GM12878 (cell line): Measurements from ENCODE around the gene TBKBP1. TPM values are rescaled to one million over a fixed set of nuclear protein-coding genes. Genes with fewer than 3 reads are reported as not detected.
A peak's percentile ranks its signal among the peaks of the same experiment; 100 is the strongest.

Experiments used
- BRCA1 ChIP-seq: IDR thresholded peaks from 2 replicates; pipeline ENCODE4 v1.6.1; 2011; ENCODE audit warnings: low read depth, low read length, improper control_type of control experiment
- GABPA ChIP-seq: IDR thresholded peaks from 2 replicates; pipeline ENCODE4 v1.6.1; 2014; ENCODE audit warnings: antibody characterized with exemption, low read depth, mild to moderate bottlenecking, inconsistent platforms
- HDGF ChIP-seq: fragments of 450-650 bp; IDR thresholded peaks from 2 replicates; pipeline ENCODE4 v1.6.1; 2016; ENCODE audit warnings: antibody characterized with exemption
- JUND ChIP-seq: IDR thresholded peaks from 2 replicates; pipeline ENCODE4 v1.6.1; 2012; ENCODE audit warnings: low read depth, mild to moderate bottlenecking, low read length, improper control_type of control experiment, moderate library complexity
- LARP7 ChIP-seq: fragments of 450-650 bp; IDR thresholded peaks from 2 replicates; pipeline ENCODE4 v1.6.1; 2017; ENCODE audit warnings: mild to moderate bottlenecking
- MTA2 ChIP-seq: fragments of 450-650 bp; IDR thresholded peaks from 2 replicates; pipeline ENCODE4 v1.6.1; 2016; ENCODE audit warnings: low read depth, mild to moderate bottlenecking, moderate library complexity
- NFXL1 ChIP-seq: fragments of 450-650 bp; IDR thresholded peaks from 2 replicates; pipeline ENCODE4 v1.6.1; 2017; ENCODE audit warnings: antibody characterized with exemption, mild to moderate bottlenecking, borderline replicate concordance
- PKNOX1 ChIP-seq: fragments of 450-650 bp; IDR thresholded peaks from 2 replicates; pipeline ENCODE4 v1.6.1; 2016; ENCODE audit warnings: mild to moderate bottlenecking
- RUNX3 ChIP-seq: IDR thresholded peaks from 2 replicates; pipeline ENCODE4 v1.6.1; 2012; ENCODE audit warnings: low read length, inconsistent platforms
- SRF ChIP-seq, 2 experiments: IDR thresholded peaks; 2 replicates each; pipeline ENCODE4 v1.6.1; 2011; ENCODE audit warnings: low read depth in 2 of 2, low read length in 2 of 2, mild to moderate bottlenecking in 1 of 2, moderate library complexity in 1 of 2
- ZNF687 ChIP-seq: fragments of 450-650 bp; IDR thresholded peaks from 2 replicates; pipeline ENCODE4 v1.6.1; 2017; ENCODE audit warnings: mild to moderate bottlenecking, moderate library complexity
- polyA plus RNA-seq, 11 experiments: library from polyadenylated mRNA; depleted of rRNA in 4 of 11; unstranded in 6 of 11; stranded (reverse) in 5 of 11; fragments of >200 nt; fragmentation: Nextera tagmentation in 4 of 11; fragmentation: Illumina TruSeq in 1 of 11; extraction: Ambion mirVana in 4 of 11; extraction: Trizol in 1 of 11; gene quantifications; 1 replicate in 1 of 11; 2 replicates in 10 of 11; pipeline versions ENCODE4 v1.2.1 to v1.2.3, GENCODE V29; 2011 to 2016; ENCODE audit warnings: inconsistent platforms in 2 of 11, missing spikeins in 2 of 11, low read depth in 1 of 11
- total RNA-seq, 4 experiments: library from RNA; depleted of rRNA in 3 of 4; stranded (reverse); fragments of >200 nt in 3 of 4; fragmentation: Illumina TruSeq in 1 of 4; extraction: Trizol in 1 of 4; gene quantifications; 2 replicates each; pipeline versions ENCODE4 v1.2.1 to v1.2.3, GENCODE V29; 2013 to 2021
- TF ChIP-seq, protein P1 (sequence below): fragments of 450-650 bp; IDR thresholded peaks from 2 replicates; pipeline ENCODE4 v1.6.1; 2017; ENCODE audit warnings: mild to moderate bottlenecking
- TF ChIP-seq, protein P2 (sequence below): IDR thresholded peaks from 2 replicates; pipeline ENCODE4 v1.6.1; 2012; ENCODE audit warnings: low read length, inconsistent platforms
- TF ChIP-seq, protein P3 (sequence below): fragments of 450-650 bp; IDR thresholded peaks from 2 replicates; pipeline ENCODE4 v1.6.1; 2016; ENCODE audit warnings: mild to moderate bottlenecking, moderate library complexity, borderline replicate concordance
- TF ChIP-seq, protein P4 (sequence below): fragments of 150-350 bp; IDR thresholded peaks from 2 replicates; pipeline ENCODE4 v1.6.1; 2014; ENCODE audit warnings: mild to moderate bottlenecking, low read depth, low read length

TBKBP1 gene
- total and polyA plus RNA-seq, 10 of the 15 experiments (the other 5 are each of a cell fraction or from before 2014, with no cell fraction given), result 0.11 to 2.7 (median 0.74) TPM; not detected in 3

DNA sequence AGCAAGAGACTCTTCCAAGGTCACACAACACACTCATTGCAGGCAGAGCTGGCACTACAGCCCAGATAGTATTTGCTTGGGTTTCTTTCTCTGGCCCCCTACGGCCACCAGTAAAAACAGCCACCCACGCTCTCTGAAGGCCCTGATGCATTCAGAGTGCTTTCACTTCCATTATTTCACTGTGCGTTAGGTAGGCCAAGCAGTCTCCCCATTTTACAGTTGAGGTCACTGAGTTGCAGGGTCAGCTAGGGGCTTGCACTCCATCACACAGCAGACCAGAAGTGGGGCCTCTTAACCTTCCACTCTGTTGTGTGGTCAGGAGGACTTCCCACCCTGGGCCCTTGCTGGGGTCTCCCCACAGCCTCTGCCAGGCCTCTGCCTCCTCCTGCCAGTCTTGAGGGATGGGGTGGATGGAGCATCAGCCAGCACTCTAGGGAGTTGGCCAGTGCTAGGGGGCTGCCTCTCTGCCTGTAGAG lies 41.6 kb downstream of the TBKBP1 start (continued):
- TF ChIP-seq, protein P1, sequence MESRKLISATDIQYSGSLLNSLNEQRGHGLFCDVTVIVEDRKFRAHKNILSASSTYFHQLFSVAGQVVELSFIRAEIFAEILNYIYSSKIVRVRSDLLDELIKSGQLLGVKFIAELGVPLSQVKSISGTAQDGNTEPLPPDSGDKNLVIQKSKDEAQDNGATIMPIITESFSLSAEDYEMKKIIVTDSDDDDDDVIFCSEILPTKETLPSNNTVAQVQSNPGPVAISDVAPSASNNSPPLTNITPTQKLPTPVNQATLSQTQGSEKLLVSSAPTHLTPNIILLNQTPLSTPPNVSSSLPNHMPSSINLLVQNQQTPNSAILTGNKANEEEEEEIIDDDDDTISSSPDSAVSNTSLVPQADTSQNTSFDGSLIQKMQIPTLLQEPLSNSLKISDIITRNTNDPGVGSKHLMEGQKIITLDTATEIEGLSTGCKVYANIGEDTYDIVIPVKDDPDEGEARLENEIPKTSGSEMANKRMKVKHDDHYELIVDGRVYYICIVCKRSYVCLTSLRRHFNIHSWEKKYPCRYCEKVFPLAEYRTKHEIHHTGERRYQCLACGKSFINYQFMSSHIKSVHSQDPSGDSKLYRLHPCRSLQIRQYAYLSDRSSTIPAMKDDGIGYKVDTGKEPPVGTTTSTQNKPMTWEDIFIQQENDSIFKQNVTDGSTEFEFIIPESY, result no peak
- no peak for TF ChIP-seq BRCA1
- TF ChIP-seq, protein P2, sequence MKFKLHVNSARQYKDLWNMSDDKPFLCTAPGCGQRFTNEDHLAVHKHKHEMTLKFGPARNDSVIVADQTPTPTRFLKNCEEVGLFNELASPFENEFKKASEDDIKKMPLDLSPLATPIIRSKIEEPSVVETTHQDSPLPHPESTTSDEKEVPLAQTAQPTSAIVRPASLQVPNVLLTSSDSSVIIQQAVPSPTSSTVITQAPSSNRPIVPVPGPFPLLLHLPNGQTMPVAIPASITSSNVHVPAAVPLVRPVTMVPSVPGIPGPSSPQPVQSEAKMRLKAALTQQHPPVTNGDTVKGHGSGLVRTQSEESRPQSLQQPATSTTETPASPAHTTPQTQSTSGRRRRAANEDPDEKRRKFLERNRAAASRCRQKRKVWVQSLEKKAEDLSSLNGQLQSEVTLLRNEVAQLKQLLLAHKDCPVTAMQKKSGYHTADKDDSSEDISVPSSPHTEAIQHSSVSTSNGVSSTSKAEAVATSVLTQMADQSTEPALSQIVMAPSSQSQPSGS, result no peak
- peak; percentile 78 for TF ChIP-seq ZNF687
- no peak; the same call in 1 of the 2 replicates for TF ChIP-seq MTA2
- TF ChIP-seq RUNX3, result peak; percentile 69
- no peak for TF ChIP-seq PKNOX1
- no peak for TF ChIP-seq SRF (IDR thresholded peaks at IDR 0.05; ENCODE audit: low read depth in 2 of 2, low read length in 2 of 2)
- no peak for TF ChIP-seq GABPA
- TF ChIP-seq, protein P3, sequence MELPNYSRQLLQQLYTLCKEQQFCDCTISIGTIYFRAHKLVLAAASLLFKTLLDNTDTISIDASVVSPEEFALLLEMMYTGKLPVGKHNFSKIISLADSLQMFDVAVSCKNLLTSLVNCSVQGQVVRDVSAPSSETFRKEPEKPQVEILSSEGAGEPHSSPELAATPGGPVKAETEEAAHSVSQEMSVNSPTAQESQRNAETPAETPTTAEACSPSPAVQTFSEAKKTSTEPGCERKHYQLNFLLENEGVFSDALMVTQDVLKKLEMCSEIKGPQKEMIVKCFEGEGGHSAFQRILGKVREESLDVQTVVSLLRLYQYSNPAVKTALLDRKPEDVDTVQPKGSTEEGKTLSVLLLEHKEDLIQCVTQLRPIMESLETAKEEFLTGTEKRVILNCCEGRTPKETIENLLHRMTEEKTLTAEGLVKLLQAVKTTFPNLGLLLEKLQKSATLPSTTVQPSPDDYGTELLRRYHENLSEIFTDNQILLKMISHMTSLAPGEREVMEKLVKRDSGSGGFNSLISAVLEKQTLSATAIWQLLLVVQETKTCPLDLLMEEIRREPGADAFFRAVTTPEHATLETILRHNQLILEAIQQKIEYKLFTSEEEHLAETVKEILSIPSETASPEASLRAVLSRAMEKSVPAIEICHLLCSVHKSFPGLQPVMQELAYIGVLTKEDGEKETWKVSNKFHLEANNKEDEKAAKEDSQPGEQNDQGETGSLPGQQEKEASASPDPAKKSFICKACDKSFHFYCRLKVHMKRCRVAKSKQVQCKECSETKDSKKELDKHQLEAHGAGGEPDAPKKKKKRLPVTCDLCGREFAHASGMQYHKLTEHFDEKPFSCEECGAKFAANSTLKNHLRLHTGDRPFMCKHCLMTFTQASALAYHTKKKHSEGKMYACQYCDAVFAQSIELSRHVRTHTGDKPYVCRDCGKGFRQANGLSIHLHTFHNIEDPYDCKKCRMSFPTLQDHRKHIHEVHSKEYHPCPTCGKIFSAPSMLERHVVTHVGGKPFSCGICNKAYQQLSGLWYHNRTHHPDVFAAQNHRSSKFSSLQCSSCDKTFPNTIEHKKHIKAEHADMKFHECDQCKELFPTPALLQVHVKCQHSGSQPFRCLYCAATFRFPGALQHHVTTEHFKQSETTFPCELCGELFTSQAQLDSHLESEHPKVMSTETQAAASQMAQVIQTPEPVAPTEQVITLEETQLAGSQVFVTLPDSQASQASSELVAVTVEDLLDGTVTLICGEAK, result no peak
- TF ChIP-seq, protein P4, sequence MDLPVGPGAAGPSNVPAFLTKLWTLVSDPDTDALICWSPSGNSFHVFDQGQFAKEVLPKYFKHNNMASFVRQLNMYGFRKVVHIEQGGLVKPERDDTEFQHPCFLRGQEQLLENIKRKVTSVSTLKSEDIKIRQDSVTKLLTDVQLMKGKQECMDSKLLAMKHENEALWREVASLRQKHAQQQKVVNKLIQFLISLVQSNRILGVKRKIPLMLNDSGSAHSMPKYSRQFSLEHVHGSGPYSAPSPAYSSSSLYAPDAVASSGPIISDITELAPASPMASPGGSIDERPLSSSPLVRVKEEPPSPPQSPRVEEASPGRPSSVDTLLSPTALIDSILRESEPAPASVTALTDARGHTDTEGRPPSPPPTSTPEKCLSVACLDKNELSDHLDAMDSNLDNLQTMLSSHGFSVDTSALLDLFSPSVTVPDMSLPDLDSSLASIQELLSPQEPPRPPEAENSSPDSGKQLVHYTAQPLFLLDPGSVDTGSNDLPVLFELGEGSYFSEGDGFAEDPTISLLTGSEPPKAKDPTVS, result no peak
- no peak for TF ChIP-seq NFXL1
- no peak for TF ChIP-seq HDGF
- no peak for TF ChIP-seq JUND
- TF ChIP-seq LARP7, result 0 out of 2 replicates have a peak, but pooled peaks have one; percentile 16
